Epidermal melanocyte (primary cell): Measurements from ENCODE around the gene EXOSC3.

ENCODE experiments used
- DNase-seq: peaks from one replicate; pipeline ENCODE4 v3.0.0; 2011; ENCODE audit warnings: low spot score; ENCODE audit not compliant: insufficient read length

The EXOSC3 gene

DNA sequence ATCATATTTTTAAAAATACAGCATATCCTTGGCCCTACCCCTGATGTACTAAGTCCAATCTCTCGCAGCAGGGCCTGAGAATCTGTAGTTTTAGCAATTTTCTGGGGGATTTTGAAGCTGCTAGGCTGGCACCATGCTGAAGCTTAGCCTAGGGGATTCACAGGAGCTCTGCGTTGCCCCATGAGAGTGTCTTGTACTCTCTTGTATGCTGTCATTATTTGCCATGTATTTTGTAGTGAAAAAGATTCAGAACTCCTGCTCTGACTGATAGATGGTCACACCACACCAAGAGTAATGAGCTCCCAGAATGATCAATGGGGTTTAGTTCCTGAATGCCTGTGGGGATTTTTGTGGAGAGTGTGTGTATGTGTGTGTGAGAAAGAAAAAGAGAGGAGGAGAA lies 51.9 kb downstream of the EXOSC3 start:
- no peak for DNase-seq

DNA sequence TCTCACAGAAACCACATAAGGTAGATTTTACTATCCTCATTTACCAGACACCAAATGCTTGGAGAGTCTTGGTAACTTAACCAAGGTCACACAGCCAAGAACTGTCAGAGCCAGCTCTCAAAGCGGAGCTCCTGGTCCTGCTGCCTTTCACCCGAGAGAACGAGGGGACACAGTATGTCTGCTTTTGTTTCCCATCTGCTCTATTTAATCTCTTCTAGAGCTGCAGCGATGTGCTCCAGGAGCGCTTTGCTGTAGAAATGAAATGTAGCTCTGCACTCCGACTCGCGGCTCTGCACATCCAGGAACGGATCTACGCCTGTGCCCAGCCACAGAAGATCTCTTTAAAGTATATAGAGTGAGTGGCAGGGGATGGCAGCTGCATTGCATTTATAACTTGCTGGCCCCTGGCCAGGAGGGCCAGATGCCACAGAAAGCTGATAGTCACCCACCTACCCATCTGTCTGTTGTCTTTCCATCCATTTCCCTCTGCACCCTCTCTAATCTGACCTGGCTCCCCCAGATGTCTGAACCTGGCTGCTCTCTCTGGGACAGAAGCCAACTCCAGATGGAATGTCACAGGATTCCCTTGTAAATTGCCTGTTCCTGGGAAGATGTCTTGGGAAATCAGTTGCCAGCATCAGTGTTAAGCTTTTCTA lies 52.6 kb downstream of the EXOSC3 start:
- DNase-seq = no peak

DNA sequence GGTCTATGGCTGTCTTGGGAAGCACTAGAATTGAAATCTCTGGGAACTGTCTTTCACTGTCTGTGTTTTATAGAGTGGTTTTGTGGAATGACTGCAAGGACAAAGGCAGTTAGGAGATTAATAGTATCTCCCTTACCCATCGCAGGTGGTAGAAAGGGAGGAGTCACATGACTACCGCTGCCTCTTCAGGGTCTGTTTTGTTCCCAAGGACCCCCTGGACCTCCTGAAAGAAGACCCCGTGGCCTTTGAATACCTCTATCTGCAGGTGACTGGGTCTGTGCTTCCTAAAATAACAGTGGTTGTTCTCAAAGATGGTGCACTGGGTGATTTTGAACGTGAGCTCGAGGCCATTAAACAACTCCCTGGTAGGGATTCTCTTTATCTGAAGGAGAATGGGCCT lies 54.0 kb downstream of the EXOSC3 start:
- no peak for DNase-seq

DNA sequence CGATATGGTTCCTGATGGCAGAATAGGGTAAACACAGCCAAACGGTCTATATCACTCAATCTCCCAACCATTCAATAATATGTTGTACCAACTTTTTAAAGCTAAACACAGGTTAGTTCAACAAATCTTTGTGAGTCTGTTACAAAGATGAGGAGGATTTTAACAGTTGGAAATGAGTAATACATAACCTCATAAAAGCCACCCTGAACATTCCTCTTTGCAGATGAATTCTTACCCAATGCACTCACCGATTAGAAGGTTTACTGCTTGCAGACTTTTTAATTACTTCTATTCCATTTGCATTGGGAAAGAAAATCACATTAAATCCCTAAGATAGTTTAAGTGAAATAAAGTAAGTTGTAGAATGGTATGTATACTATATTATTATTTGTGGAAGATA lies 54.6 kb downstream of the EXOSC3 start:
- no peak for DNase-seq
